ENCODE measurements around the gene ZBED2.
"Not testable (repeated sequence)": the region's sequence is repeated elsewhere in the genome, so short reads cannot be mapped to it uniquely, and the experiment has no call there.

Gene ZBED2

DNA sequence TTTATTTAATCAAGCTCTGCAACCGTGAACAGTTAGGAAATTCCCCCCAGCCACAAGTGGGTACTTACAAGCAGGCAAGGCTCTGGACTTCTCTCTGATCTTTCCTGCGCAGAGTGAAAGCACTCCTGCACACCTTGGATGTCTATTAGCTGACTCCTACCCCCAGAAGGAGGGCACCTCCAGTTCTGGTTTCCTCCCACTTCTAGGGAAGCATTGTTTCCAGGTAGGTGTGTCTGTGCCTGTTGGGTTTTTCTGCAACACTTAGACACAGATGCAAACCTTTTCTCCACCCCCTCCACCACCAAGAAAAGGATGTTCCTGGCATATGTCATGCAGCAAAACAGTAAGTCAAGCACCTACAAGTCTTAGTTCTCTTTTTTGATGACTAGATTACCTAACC lies at the start of gene ZBED2:
Gene ZBED2, minus strand, starts transcription at position 115 of the 400 bp plus-strand sequence. CDS start 1,145 bp downstream, outside the sequence.
- no peak for TF ChIP-seq CTCF (IDR thresholded peaks at IDR 0.05; ENCODE audit: control insufficient read depth, insufficient read depth, low read depth, low read length, missing control alignments)
- no peak within 1 kb of the TSS for H3K4me3 ChIP-seq (ENCODE audit: control insufficient read depth, low read depth, low read length)
- no peak for DNase-seq (ENCODE audit: low read depth)

- no peak for DNase-seq (ENCODE audit: low read depth)
Measured at GRCh38 chr3:111639316-111639715, 44.2 kb upstream of the ZBED2 start.

DNA sequence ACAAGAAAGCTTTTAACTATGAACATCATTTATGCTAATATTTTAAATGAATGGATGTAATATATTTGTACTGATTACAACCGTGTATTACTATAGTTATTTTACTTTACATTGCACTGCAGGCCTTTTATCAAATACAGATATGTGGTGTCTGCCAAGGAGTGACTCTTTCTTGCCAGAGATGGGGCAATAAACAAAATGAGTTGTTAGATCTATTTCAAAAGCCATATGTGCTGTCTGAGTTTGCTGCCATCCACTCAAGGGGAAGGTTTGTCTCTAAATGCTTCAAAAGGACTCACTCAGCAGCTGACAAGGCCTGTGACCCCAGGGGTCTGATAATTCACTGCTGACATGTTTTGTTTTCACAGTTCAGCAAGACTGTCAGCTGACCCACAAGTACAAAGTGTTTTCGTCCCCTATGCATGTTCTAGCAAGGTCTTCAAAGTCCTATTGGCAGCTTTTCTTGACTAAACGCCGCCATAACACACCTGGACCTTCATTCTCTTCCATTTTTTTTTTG lies 41.3 kb upstream of the ZBED2 start:
- no peak for DNase-seq (ENCODE audit: low read depth)
- TF ChIP-seq CTCF (IDR thresholded peaks at IDR 0.05; ENCODE audit: control insufficient read depth, insufficient read depth, low read depth, low read length, missing control alignments): no peak

More at GRCh38 chr3:111639316-111639715, 44.2 kb upstream of the ZBED2 start:
- no peak for TF ChIP-seq CTCF (IDR thresholded peaks at IDR 0.05; ENCODE audit: control insufficient read depth, insufficient read depth, low read depth, low read length, missing control alignments)
- no peak overlapping the region for H3K4me3 ChIP-seq (ENCODE audit: control insufficient read depth, low read depth, low read length)

DNA sequence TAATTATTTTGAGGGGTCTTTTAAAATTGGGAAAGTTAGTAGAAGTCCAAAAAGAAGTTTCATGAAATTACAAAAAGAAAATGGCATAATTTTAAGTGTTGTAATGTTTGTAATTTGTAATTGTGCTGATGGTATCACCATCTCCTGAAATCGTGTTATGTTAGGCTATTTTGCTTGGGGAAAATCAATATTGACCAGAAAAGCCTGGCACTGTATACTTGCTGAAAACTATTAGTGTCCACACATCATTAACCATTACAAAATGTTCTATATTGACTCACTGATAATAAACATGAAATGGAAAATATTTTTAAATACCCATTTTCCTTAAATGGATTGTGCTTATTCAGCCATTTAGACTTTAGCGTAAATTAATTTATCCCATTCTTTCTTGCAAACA lies 40.3 kb upstream of the ZBED2 start:
- no peak overlapping the region for H3K4me3 ChIP-seq (ENCODE audit: control insufficient read depth, low read depth, low read length)
- TF ChIP-seq CTCF (IDR thresholded peaks at IDR 0.05; ENCODE audit: control insufficient read depth, insufficient read depth, low read depth, low read length, missing control alignments): no peak

More for the DNA sequence above, 41.3 kb upstream of the ZBED2 start:
- H3K4me3 ChIP-seq (ENCODE audit: control insufficient read depth, low read depth, low read length): no peak overlapping the region

DNA sequence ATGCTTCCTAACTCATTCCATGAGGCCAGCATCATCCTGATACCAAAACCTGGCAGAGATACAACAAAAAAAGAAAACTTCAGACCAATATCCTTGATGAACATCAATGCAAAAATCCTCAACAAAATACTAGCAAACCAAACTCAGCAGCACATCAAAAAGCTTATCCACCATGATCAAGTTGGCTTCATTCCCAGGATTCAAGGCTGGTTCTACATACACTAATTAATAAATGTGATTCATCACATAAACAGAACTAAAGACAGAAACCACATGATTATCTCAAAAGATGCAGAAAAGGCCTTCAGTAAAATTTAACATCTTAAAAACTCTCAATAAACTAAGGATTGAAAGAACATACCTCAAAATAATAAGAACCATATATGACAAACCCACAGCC lies 35.5 kb upstream of the ZBED2 start:
- peak; percentile 41 for DNase-seq (ENCODE audit: low read depth)

More for the DNA sequence above, 40.3 kb upstream of the ZBED2 start:
- DNase-seq (ENCODE audit: low read depth): no peak

GRCh38 chr3:111629018-111629417 lies 33.9 kb upstream of the ZBED2 start:
- not testable (repeated sequence) for DNase-seq (ENCODE audit: low read depth); H3K4me3 ChIP-seq (ENCODE audit: control insufficient read depth, low read depth, low read length)

More for the DNA sequence above, 35.5 kb upstream of the ZBED2 start:
- H3K4me3 ChIP-seq (ENCODE audit: control insufficient read depth, low read depth, low read length): not testable (repeated sequence)

DNA sequence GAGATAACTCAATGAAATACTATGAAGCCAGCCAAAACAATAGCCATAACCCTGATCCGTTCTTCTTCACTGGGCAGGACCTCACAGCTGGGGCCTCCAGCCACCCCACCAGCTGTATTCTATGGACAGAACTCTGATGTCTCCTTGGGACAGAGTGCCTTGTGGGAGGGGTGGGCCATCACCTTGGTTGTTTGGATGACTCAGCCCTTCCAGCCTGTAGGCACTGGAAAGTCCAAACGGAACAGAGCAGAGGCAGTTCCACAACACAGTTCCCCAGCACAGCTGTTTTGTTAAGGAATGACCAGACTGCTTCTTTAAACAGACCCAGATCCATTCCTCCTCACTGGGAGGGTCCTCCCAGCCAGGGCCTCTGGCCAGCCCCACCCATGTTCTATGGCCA lies 31.9 kb upstream of the ZBED2 start:
- DNase-seq (ENCODE audit: low read depth): no peak

More for the DNA sequence above, 31.9 kb upstream of the ZBED2 start:
- no peak for TF ChIP-seq CTCF (IDR thresholded peaks at IDR 0.05; ENCODE audit: control insufficient read depth, insufficient read depth, low read depth, low read length, missing control alignments)
- H3K4me3 ChIP-seq (ENCODE audit: control insufficient read depth, low read depth, low read length): no peak overlapping the region
